Jurkat, Clone E6-1 (cell line): ENCODE results near the gene SLC35A4.

Source experiments
- DNase-seq: peaks from one replicate; pipeline ENCODE4 v3.0.0-alpha.2; 2011; ENCODE audit warnings: low read depth, low spot score
- H3K4me3 ChIP-seq: 2 replicates; pipeline ENCODE4 v1.5.1; 2011; ENCODE audit warnings: mild to moderate bottlenecking, low read length, control low read depth, moderate library complexity

Gene SLC35A4

DNA sequence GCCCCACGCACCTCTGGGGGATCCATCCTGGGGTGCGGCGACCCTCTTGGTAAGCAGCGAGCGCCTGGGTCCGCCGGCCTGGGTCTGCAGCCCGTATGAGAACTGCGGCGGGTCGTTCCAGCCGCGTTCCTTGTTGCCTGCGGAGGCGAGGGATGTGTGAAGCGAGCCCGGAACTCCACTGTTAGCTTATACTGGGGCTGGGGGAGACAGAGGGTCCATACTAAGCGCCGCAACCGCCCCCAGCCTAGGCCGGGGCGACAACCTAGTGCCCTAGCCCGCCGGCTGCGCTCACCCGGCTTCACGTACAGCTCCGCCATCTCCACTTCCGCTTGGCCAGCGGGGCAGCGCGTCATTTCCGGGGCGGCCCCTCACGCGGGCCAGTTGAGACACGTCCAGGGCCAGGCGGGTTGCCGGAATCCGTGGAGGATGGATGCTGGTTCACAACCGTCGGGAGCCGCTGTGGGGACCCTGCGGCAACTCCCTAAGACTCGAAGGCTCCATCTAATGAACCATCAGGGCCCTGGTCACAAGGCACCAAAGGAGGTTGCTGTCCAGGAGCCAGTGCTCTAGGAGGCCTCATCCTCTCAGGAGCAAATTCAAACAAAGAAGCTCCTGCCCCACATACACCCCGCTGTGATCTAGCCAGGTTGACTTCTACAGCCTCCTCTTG lies 7.4 kb upstream of the SLC35A4 start, which contains the start of gene SRA1:
Gene SRA1 (minus strand): TSS at position 338 of the 670 bp plus-strand sequence. CDS start 21 bp downstream, at position 317.
- DNase-seq = peak; percentile 50
- H3K4me3 ChIP-seq = peak within 1 kb of the TSS; percentile 79

- no peak overlapping the region for H3K4me3 ChIP-seq
- DNase-seq = no peak
Observed at GRCh38 chr5:140557965-140558364, 6.7 kb upstream of the SLC35A4 start.

DNA sequence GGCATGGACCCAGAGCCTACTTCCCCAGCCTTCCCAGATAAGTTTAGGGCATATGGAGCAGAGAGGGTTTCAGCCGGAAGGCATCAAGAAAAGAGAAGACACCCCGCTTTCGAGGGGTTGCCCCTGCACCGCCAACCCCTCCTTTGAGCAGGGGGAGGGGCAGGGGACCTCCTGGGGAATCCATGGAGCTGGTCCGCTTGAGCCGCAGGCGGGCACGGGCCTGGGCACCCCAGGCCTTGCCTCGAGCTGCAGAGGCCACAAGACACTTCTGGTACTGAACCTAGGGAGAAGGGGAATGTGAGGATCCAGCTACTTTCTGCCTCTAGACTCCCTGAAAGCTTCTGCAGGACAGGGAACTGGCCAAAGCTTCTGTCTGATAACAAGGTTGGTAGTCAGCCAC lies 6.1 kb upstream of the SLC35A4 start:
- no peak overlapping the region for H3K4me3 ChIP-seq
- DNase-seq = no peak

DNA sequence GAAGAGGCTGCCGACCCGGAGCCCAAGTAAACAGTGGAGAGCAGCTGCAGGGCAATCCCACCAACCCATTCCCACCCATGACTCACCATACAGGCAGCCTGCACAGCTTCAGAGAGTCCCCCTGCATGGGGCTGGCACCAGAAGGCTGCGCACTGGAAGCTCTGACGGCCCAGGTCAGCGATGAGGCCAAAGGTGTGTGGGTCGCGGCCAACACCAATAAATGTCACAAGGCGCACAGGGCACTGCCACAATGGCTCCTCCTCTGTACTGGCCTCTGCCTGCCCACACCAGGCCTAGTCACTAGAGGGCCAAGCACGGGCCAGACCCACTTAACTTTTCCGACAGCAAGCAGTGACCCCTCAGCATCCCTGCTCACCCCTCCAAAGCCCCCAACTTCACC lies 4.4 kb upstream of the SLC35A4 start:
- no peak overlapping the region for H3K4me3 ChIP-seq
- DNase-seq = no peak

DNA sequence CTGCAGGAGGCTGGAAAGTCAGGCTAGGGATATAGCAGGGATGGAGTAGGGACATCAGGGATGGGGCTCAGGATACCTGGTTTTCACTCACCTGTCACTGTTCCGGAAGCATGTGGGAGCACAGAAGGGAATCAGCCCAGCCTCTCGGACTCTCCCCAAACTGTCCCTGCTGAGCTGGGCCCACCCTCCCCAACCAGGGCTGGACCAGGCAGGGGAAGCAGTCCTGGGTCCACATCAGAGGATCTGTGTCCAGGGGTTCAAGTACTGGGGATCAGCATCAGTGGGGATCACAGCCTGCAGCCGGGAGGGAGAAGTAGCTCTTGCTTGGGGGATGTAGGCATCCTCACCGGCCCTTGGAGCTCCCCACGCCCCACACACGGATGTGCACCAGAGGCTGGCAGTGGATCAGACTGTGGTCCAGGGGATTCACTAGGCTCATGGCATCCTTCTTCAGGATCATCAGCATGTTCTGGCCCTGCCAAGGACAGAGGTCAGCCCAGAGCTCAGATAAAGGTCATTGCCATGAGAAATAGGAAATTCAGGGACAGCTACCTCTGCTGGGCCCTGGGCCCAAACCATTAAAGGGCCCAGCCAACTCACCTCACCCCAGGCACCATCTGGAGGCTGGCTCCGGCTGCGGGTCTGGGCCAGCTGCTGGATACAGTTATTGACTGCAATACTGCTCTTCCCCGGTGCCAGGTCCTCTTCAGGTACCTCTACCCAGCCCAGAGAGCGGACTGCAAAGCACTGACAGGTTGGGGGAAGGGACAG lies 2.7 kb upstream of the SLC35A4 start:
- H3K4me3 ChIP-seq = no peak overlapping the region
- DNase-seq = no peak

GRCh38 chr5:140563596-140563995 lies 1.0 kb upstream of the SLC35A4 start:
- H3K4me3 ChIP-seq = peak overlapping the region; percentile 93
- DNase-seq = no peak

- no peak for DNase-seq
- peak overlapping the region; percentile 93 for H3K4me3 ChIP-seq
Observed at GRCh38 chr5:140565024-140565779, 574 bp downstream of the SLC35A4 start.

DNA sequence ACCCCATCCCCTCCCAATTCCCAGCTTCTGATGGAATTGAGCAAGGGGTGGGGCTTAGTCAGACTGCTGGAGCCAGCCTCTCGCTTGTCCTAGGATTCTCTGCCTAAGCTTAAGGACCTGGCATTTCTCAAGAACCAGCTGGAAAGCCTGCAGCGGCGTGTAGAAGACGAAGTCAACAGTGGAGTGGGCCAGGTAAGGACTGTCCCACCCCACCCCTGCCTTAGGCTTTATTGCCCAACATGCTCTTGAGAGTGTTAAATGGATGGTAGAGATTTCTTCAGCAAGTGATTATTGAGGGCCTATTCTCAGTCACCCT lies 1.1 kb downstream of the SLC35A4 start:
- H3K4me3 ChIP-seq = peak overlapping the region; percentile 93
- DNase-seq = no peak

DNA sequence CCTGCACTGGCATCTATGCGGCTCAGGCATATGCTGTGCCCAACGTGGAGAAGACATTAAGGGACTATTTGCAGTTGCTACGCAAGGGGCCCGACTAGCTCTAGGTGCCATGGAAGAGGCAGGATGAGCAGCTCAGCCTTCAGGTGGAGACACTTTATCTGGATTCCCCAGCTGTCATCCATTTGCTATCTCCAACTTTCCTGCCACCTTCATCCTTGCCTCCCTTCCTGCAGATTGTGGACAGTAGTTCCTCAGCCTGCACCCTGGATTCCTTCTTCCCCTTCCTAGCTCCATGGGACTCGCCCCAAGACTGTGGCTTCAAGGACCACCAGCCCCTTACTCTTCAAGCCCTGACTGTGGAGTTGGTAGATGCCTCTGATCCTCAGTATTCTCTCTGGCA lies 2.0 kb downstream of the SLC35A4 start:
- DNase-seq = no peak
- no peak overlapping the region for H3K4me3 ChIP-seq

- DNase-seq = no peak
- H3K4me3 ChIP-seq = no peak overlapping the region
Observed at GRCh38 chr5:140567136-140567818, 2.6 kb downstream of the SLC35A4 start.

DNA sequence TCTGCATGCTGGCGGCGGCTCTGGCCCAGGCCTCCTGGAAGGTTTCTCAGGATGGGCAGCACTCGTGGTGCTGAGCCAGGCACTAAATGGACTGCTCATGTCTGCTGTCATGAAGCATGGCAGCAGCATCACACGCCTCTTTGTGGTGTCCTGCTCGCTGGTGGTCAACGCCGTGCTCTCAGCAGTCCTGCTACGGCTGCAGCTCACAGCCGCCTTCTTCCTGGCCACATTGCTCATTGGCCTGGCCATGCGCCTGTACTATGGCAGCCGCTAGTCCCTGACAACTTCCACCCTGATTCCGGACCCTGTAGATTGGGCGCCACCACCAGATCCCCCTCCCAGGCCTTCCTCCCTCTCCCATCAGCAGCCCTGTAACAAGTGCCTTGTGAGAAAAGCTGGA lies 3.2 kb downstream of the SLC35A4 start:
- H3K4me3 ChIP-seq = no peak overlapping the region
- DNase-seq = no peak

- H3K4me3 ChIP-seq = no peak overlapping the region
- no peak for DNase-seq
Observed at GRCh38 chr5:140568443-140569063, 3.9 kb downstream of the SLC35A4 start.

- DNase-seq = no peak
- H3K4me3 ChIP-seq = no peak overlapping the region
Observed at GRCh38 chr5:140569197-140569596, 4.6 kb downstream of the SLC35A4 start.

GRCh38 chr5:140570058-140570457 lies 5.4 kb downstream of the SLC35A4 start:
- no peak for DNase-seq
- no peak overlapping the region for H3K4me3 ChIP-seq

GRCh38 chr5:140570488-140570887 lies 5.9 kb downstream of the SLC35A4 start:
- H3K4me3 ChIP-seq = no peak overlapping the region
- DNase-seq = no peak

GRCh38 chr5:140571105-140571504 lies 6.5 kb downstream of the SLC35A4 start:
- DNase-seq = no peak
- H3K4me3 ChIP-seq = no peak overlapping the region

DNA sequence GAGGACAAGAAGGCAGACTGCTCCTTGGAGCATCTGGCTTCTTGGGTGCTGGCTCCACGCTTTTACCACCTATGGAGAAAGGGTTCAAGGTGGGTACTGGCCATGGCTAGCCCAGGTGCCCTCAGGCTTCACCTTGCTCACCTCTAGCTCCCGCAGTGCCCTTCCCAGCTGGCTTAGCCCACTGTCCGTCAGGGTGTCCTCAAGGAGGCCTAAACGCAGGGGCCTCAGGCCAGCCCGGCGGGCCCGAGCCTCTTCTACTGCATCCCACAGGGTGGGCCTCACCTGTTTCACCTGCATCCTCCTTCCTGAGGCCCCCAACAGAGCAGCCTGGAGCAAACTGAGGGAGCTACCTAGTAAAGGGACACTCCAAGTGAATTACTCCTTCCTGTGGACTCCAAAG lies 9.1 kb downstream of the SLC35A4 start:
- no peak overlapping the region for H3K4me3 ChIP-seq
- DNase-seq = no peak

DNA sequence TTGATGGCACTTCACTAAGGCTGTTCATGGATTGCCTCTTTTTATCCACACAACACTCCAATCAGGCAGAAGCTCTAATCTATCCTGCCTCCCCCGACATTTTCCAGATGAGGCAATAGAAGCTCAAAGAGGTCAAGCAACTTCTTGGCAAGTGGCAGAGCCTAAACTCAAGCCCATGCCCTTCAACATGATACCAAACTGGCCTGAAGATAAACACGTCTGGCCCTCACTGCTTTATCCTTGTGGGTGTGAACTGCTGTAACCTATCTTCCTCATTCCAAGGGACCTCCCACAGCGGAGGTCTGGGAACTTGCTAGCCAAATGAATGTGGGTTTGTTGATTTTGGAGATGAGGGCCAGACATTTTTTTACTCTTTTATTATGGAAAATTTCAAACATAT lies 9.5 kb downstream of the SLC35A4 start:
- no peak overlapping the region for H3K4me3 ChIP-seq
- no peak for DNase-seq

DNA sequence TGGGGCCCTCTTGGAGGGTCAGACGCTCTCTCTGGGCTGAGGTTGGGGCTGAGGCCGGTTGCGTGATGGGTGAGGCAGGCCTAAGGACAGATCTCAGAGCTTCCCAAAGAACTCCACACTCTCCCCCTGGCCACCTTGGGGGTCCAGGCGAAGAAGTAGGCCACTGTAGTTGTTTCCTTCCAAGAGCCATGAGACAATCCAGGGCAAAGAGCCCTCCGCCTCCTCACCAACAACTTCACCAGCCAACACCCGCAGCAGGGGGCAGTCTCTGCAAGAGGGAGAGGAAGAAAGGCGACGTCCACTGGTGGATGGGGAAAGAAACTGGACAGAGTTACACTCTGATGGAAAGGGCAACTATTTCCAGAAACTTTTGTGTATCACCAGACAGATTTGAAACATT lies 10.7 kb downstream of the SLC35A4 start:
- DNase-seq = no peak
- H3K4me3 ChIP-seq = no peak overlapping the region
